Measurements from ENCODE around the gene MIR17HG.
"Not testable (repeated sequence)": the region's sequence is repeated elsewhere in the genome, so short reads cannot be mapped to it uniquely, and the experiment has no call there.

Gene MIR17HG

DNA sequence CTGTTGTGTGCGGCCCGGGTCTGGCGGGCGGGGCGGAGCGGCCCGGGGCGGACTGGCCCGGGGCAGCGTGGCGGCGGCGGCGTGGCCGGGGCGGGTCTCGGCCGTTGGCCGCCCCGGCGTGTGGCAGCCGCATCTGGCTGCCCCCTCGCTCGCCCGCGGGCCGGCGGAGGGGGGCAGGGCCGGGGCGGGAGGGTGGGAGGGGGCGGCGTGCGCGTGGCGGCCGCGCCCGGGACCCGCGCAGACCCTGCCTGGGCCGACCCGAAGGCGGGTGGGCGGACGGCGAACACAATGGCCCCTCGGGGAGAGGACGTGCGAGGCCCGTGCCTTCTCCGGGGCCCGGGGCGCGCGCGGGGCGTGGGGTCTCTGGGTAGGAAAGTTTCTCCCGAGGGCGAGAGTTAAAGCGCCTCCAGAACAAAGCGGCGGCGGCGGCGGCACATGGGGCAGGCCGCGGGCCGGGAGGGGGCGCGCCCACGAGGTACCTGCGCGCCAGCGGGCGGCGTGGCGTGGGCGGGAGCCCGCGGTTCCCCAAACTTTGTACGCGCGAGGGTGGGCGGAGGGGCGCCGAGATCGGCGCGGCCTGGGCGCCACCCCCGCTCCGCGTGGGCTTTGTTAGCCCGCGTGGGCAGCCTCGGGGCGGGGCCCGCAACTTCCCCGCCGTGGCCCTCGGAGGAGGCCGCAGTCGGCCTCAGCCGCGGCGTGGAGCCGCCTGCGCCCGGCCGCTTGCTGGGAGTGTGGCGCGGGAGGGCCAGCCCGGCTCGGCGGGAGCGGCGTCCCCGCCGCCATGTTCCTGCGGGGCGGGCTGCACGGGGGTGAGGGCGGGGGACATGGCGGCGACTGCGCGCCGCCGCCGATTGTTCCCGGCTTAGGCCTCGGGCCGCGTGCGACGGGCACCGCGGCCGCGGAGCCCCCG is 764 bp downstream of the MIR17HG start:
- no peak for DNase-seq

DNA sequence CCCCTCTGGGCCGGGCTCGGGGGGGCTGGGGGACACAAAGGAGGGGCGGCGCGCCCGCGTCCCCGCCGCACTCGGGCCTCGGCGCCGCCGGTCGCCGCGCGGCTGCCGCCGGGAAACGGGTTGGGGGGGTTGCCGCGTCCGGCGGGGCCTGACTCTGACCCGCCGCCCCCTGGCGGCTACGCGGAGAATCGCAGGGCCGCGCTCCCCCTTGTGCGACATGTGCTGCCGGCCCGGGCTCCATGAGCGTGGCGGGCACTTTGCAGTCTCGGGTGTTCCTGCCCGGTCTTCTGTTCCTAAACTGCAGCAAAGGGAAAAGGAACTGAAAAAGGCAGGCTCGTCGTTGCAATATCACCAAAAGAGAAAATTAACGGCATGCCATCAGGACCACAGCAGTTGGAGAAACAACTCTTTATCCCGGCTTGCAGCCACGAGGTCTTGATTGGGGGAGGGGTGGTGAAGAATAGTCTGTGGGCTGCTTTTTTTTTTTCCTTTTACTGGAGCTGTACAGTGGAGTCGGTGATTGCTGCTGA is 1.5 kb downstream of the MIR17HG start:
- DNase-seq, result peak; percentile 45

DNA sequence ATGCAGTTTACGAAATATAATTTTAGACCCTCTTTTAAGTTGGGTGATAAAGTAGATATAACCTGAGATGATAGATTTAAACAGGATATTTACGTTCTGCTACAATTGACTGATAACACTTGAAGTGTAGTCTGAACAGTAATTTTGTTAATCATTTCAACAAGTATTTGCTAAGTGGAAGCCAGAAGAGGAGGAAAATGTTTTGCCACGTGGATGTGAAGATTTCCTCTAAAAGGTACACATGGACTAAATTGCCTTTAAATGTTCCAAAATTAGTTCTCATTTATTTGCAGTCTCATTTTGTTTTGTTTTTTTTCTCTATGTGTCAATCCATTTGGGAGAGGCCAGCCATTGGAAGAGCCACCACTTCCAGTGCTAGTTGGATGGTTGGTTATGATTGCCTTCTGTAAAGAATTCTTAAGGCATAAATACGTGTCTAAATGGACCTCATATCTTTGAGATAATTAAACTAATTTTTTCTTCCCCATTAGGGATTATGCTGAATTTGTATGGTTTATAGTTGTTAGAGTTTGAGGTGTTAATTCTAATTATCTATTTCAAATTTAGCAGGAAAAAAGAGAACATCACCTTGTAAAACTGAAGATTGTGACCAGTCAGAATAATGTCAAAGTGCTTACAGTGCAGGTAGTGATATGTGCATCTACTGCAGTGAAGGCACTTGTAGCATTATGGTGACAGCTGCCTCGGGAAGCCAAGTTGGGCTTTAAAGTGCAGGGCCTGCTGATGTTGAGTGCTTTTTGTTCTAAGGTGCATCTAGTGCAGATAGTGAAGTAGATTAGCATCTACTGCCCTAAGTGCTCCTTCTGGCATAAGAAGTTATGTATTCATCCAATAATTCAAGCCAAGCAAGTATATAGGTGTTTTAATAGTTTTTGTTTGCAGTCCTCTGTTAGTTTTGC is 2.8 kb downstream of the MIR17HG start:
- DNase-seq, result no peak

DNA sequence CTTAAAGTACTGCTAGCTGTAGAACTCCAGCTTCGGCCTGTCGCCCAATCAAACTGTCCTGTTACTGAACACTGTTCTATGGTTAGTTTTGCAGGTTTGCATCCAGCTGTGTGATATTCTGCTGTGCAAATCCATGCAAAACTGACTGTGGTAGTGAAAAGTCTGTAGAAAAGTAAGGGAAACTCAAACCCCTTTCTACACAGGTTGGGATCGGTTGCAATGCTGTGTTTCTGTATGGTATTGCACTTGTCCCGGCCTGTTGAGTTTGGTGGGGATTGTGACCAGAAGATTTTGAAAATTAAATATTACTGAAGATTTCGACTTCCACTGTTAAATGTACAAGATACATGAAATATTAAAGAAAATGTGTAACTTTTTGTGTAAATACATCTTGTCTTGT is 3.6 kb downstream of the MIR17HG start:
- no peak for DNase-seq

DNA sequence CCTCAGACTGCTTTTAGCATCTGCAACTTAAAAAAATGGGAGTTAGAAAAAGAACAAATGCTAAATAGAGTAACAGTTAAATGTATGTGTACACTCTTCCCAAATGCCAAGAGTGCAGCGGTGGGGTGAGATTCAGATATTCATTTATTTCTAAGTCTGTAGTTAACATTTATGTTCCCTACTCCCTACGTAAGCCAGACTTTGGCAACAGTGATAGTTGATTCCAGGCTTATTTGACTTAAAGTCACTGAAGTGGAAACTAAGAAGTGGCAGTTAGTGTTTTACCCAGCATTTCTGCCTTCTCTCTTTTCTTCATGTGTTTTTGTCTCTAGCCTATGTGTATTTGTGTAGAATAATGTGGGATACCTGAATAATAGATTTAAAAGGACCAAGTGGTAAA is 4.5 kb downstream of the MIR17HG start:
- no peak for DNase-seq

DNA sequence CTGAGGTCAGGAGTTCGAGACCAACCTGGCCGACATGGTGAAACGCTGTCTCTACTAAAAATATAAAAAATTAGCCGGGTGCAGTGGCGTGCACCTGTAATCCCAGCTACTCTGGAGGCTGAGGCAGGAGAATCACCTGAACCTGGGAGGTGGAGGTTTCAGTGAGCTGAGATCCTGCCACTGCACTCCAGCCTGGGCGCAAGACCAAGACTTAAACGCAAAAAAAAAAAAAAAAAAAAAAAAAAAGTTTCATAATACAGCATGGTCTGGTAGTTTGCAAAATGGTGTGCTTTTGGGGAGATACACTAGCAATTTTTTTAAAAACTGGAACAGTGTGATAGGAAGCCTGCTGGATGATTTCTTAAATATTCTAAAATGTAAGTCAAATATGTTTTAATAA is 5.4 kb downstream of the MIR17HG start:
- DNase-seq, result not testable (repeated sequence)

DNA sequence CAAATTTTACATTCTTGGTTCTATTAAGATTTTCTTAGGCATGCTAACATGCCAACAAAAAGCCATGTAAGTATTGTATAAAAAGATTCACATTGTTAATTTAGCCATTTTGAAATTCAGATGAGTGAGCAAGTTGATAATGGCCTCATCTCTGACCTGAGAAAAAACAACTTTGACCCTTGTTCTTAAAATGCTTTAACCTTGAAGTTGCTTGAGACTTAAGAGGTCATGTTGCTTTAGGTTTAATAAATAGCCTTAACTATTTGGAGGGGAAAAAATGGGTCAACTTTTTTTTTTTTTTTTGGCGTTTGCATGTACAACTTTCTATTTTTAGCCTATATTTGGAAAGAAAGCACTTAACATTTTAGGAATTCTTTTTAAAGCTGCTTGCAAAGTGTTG is 6.0 kb downstream of the MIR17HG start:
- DNase-seq, result no peak

DNA sequence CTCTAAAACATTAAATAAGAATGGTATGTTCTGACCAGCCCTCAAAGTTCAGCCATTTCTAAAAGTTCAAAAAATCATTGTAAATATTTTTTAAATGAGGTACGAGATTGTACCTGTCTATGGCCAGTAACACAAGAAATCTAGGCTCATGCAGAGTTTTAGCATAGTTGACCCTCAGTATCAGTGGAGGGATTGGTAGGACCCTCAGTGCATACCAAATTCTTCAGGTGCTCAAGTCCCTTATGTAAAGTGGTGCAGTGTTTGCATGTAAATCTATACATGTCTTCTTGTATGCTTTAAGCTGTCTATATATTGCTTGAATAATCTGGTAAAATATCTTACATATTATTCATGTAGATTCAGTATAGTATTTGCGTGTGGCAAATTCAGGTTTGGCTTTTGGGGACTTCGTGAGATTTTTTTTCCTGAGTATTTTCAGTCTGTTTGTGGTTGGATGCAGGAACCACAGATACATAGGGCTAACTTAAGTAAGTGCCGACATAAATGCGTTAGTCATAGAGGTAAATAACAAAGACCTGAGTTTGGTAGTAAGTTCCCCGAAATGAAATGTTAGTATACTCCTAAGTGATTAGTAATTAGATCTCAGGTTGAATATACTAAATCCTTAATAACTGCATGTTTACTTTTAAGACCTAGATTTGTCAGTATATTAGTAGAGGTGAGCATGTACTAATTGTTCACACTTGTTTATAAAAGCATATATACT is 7.8 kb downstream of the MIR17HG start:
- DNase-seq, result no peak

DNA sequence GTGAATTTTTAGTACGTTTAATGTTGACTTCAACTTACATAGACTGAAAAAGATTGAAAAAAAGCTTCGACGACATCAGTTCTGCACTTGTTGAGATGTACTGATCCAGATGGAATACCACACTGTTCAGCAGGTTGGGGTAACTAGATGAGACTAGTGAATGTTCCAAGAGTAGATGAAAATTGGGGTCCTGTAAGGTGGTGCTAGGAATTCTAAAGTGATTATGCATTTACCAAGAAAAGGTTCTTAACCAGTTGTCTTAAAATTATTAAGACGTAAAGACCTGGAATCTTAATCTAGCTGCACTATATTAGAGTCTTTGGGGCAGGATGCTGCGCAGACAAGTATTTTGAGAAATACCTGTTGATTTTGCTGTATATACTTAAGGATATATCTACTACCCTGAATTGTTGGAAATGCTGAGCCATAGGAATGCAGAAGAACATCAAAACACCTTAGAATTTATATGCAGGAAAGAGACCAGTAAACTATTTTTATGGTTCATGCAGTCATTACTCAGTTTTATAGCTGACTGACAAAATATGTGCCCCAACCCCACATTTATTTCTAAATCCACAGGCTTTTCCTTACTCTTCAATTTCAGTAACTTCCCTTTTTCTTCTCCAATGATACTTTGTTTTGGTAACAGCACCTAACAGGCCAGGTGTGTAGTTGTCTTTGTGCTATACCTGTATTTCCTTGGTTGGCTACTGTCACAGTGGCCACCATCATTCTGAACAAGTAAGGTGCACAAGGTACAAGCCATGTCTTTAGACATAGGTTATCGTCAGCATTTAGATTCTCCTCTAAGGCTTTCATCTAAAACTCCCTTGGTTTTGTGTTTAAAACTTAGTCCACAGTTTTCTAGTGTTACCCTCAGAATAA is 8.6 kb downstream of the MIR17HG start:
- no peak for DNase-seq

DNA sequence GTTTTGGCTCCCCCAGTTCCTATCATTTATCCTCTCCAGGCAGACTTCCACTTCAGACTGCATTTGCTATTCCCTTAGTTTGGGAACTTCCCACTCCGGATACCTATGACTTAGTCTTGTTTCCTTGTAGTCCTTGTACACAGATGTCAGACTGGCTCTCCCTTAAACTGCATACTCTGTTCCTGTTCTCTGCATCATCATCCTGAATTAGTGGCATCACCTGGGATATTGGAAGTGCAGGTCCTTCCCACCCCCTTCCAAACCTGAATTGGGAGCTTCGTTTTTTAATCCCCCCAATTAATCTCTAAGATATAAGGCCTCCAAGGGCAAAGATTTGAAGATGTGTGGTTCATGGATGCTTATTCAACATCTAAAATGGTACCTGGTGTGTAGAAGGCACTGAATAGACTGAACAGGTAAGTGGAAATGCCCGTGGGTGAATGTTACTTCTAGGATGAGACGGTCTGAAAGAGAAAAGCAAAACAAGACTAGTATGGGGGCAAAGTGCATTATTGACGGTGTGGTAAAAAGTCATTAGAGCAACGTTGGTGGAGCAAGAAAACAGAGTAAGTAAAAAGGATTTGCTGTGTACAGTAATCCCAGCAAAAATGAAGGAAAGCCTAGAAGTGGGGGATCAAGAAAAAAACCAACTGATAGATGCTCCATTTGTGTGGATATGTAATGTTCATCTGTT is 9.6 kb downstream of the MIR17HG start:
- DNase-seq, result no peak

DNA sequence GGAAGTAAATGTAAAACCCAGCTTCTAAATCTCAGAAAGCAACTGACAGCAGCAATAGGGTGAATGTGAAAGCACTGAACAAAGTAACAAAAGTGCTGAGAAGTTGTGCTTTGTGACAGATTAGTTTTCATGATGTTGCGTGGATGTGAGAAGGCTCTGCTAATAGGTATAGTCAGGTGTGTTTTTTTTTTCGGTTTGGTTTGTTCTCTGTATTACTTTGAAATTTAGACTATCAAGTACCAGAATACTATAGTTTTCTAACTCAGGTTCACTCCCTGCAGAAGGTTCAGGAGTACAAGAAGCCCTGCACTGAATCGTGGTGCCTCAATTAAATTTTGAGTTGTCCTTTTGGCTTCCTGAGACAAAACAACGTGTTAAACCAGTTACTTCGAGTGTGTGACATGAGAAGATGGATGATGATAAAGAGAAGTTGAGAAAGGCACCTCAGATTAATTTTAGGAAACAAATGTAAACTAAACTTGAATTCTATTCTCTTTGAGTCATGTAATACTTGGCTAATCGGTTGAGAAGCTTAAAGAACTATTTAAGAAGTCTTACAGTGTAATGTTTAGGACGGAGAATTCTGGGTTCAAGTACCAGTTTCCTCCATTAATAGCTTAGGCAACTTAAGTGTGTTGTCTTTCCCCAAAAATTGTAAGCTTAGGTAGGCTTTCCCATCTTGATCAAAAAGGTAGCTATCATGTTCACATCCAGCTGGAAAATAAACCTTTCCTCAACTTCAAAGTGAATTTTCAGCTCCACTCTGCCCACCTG is 10.3 kb downstream of the MIR17HG start:
- DNase-seq, result no peak

DNA sequence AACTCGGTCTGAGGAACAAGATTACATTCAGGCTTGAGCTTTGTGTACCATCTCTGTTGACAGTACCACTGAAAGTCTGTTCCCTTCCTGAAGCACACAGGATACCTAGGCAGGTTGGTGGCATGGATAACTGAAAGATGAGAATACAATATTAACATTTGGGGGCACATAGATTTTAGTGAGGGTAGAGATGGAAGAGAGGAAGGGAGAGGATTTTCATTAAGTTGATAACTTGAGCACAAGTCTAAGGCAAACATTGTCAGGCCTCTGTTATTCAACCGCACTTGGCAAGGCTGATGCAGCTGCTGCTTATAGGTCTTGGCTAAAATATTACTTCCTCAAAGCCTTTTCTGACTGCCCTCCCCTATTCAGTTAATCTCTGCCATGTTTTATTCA is 10.9 kb downstream of the MIR17HG start:
- DNase-seq, result no peak

DNA sequence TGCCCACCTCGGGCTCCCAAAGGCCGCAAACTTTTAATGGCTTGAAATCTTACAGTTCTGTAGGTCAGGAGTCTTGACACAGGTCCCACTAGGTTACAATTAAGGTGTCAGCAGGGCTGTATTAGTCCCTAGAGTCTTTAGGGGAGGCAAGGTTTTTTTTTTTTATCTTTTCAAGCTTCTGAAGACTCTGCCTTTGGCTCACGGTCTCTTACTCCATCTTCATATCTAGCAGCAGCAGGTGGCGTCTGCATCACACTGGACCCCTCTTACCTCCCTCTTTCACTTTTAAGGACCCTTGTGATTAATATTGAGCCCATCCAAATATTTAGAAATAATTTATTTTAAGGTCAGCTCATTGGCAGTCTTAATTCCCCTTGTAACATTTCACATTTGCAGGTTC is 11.6 kb downstream of the MIR17HG start:
- no peak for DNase-seq

DNA sequence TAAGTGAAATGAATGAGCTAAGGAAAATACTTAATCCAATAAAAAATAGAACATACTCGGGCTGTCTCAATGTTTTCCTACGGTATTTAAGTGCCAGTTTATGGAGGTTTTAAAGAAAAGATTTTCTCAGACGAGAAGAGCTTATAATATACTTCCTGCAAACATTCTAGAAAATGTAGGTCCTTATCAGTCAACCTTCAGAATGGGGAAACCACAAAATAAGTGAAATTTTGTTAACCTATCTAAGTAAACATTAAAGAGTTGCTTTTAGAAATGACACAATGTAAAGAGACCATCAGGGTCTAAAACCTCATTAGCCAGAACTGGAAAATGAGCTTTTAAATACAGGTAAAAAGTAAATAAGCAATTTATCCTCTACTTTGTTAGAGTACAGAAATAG is 12.1 kb downstream of the MIR17HG start:
- DNase-seq, result no peak

DNA sequence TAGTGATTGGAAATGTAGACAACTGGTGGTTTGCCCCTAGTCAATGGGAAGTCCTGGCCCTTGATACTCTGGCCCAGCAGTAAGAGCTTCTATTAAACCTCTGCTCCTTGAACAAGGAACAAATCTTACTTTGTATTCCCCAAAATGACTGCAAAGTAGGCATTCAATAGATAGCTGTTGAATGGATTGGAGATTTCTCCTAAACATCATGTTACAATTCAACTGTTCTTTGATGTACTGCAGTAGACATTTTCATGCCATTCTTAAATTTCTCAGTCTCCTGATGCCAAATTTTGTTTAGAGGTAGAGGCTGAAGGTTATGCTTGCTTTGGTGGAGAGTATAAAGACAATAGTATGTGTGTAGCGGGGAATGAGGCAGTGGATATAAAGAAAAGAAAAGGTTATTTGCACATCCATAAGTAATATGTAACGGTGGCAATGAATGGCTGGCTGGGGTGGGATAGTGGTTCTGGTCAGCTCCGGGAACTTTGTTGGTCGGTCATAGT is 12.8 kb downstream of the MIR17HG start:
- no peak for DNase-seq

DNA sequence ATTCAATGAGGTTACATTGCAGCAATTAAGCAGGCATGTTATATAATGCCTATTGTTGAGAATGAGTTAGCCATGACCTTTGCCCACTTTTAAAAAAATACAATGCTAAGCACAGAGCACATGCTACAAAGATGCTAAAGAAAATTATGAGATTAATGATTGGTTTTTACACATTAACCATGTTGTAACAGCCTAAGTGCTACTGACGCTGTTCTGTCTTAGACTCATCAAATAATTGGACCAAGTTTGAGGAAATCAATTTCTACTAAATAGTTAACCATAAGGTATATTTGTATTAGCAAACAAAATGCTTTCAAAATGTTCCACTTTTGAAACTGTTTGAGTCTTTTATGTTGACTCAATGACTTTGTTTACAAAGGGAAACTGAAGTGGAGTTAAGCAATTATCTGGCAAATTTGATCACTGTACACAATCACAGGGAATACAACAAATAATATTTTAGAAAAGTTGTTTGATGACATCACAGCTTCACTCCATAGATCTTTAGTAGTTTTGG is 14.3 kb downstream of the MIR17HG start:
- no peak for DNase-seq

DNA sequence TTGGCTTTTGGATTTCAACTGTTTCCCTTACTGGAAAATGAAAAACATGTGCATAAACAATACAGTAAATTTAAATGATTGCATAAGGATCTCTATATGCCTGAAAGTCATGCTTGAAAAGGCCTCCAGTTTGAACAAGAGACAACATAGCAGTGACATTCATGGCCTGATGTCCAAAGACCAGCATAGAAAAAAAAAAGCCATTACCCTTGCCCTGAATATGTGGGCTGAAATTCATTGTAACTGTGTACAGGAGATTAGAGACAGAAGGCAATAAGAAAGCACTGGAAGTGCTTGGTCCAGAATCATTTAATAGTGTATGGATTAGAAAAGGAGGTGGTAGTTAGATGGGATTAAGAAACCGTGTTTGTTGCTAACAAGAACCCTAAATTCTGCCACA is 15.4 kb downstream of the MIR17HG start:
- DNase-seq, result no peak

DNA sequence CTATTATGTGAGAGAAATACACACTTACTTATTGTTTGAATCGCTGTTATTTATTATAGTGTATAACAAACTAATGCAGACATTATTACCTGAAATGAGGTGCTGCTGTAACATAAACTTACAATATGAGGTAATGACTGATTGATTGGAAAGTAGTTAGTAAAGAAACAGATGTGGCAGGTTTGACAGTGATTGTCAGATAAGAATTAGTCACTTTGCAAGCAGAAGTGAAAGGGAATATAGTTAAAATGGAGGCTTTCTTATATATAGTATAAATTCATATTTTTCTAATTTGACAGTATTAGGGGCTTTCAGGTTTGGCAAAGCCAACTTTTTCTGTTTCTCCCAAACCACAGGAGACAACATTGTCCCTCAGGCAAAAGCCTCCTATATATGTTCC is 20.6 kb downstream of the MIR17HG start:
- DNase-seq, result no peak

DNA sequence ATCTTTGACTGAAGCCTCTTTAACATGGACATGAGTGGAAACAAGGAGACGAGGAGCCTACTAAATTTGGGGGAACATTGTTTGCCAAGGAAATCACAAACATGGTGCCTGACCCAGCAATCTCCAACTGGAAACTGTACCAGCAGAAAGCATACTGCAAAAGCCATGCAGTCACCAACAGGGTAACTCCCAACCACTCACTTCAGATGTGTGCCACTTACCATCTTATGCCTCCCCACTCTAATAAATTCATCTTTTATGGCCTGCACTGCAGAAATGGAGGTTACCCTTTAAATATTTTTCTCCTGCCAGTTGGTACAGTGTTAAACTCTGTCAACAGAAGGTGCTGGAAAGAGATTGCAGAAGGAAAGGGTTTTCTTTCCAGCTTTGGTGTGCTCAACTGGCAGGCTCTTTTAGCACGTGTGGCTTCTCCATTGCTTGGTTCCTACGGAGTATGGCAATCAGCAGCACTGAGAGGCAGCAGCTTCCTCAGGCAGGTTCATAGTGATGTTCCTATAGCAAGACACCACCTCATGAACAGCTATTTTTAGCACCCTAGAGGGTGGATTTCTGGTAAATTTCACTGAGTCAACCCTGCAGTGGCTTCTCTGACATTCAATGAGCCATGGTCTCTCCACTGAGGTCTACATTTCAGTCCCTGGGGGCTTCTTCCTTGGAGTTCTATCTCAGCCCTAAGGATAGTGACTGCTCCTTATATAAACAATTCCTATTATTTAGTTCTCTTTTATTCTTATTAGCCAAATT is 21.4 kb downstream of the MIR17HG start:
- no peak for DNase-seq

All from NCI-H187 treated with DMSO at 0.1 percent for 48 hours (cell line).